Chondrocyte (in vitro differentiated cells): ENCODE data around the gene CZIB. TPM values are rescaled to one million over a fixed set of nuclear protein-coding genes. Genes with fewer than 3 reads are reported as not detected.
"Not testable (repeated sequence)": the region's sequence is repeated elsewhere in the genome, so short reads cannot be mapped to it uniquely, and the experiment has no call there.

Experiments used
- DNase-seq: peaks from one replicate; pipeline ENCODE4 v3.0.0; 2021; ENCODE audit warnings: mixed read lengths, low spot score
- H3K27ac Mint-ChIP-seq: one replicate; pipeline ENCODE4 v1.8.0; 2021; ENCODE audit warnings: mild to moderate bottlenecking, moderate library complexity, mixed read lengths; ENCODE audit not compliant: unreplicated experiment
- H3K27me3 Mint-ChIP-seq: 2 replicates; pipeline ENCODE4 v1.8.0; 2021; ENCODE audit warnings: low read depth, mixed read lengths
- H3K36me3 Mint-ChIP-seq: 2 replicates; pipeline ENCODE4 v1.8.0; 2021; ENCODE audit warnings: low read depth, mixed read lengths
- H3K4me1 Mint-ChIP-seq: 2 replicates; pipeline ENCODE4 v1.8.0; 2021; ENCODE audit warnings: low read depth, mild to moderate bottlenecking, mixed read lengths
- H3K4me3 Mint-ChIP-seq: one replicate; pipeline ENCODE4 v1.8.0; 2021; ENCODE audit warnings: mild to moderate bottlenecking, moderate library complexity, mixed read lengths; ENCODE audit not compliant: unreplicated experiment
- H3K9me3 Mint-ChIP-seq: 2 replicates; pipeline ENCODE4 v1.8.0; 2021; ENCODE audit warnings: low read depth, mixed read lengths
- CTCF ChIP-seq: fragments of 200-600 bp; sonication (generic); IDR thresholded peaks from 2 replicates; pipeline ENCODE4 v1.5.0; 2021; ENCODE audit warnings: antibody characterized with exemption, mild to moderate bottlenecking, moderate library complexity
- total RNA-seq: library from RNA; stranded (reverse); gene quantifications from 3 replicates; pipeline ENCODE4 v1.2.1, GENCODE V29; 2021

Gene CZIB
- total RNA-seq, 1 donor from 2014 or later, result 41.6 TPM

DNA sequence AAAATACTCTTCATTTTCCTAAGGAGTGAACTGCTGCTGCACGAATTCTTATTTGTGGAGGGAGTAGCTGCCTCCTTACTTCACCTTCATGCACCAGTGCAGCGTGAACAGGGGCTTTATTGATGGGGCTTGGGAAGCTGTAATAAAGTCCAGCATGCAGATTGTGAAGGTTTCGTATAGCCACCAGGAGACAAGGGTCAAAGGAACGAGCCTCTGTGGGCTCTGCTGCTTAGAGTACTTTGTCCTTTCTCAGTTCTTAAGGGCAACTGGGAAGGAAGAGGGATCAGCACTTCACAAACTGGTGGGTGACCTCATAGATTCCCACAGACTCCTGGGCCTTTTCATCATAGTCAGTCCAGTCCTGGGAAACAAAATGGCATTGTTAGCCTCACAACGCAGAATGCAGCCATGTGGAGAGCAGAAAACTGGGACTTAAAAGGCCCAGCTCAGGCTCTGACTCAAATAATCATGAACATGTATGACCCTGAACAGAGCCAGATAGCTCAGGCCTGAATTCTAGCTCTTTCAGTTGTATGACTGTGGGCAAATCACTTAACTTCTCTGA, 6.0 kb downstream of the CZIB start:
- no peak overlapping the region for H3K27ac Mint-ChIP-seq
- peaks cover 7% of the 10 kb centered on the region for H3K4me1 Mint-ChIP-seq
- TF ChIP-seq CTCF, result no peak
- no peaks in the 10 kb centered on the region for H3K9me3 Mint-ChIP-seq
- H3K36me3 Mint-ChIP-seq, result peaks cover 19% of the 10 kb centered on the region
- no peak overlapping the region for H3K4me3 Mint-ChIP-seq
- H3K27me3 Mint-ChIP-seq, result no peaks in the 10 kb centered on the region
- no peak for DNase-seq

- DNase-seq, result no peak
- no peak for TF ChIP-seq CTCF
- H3K4me1 Mint-ChIP-seq, result no peaks in the 10 kb centered on the region
- H3K36me3 Mint-ChIP-seq, result peaks cover 29% of the 10 kb centered on the region
- no peaks in the 10 kb centered on the region for H3K9me3 Mint-ChIP-seq
- no peak overlapping the region for H3K4me3 Mint-ChIP-seq
- H3K27me3 Mint-ChIP-seq, result no peaks in the 10 kb centered on the region
- H3K27ac Mint-ChIP-seq, result no peak overlapping the region
Measured at GRCh38 chr1:53210954-53211353, 9.5 kb downstream of the CZIB start.

DNA sequence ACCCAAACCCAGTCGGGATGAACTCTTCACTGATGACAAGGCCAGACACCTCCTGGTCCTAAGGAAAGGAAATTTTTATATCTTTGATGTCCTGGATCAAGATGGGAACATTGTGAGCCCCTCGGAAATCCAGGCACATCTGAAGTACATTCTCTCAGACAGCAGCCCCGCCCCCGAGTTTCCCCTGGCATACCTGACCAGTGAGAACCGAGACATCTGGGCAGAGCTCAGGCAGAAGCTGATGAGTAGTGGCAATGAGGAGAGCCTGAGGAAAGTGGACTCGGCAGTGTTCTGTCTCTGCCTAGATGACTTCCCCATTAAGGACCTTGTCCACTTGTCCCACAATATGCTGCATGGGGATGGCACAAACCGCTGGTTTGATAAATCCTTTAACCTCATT, 10.1 kb downstream of the CZIB start:
- no peak overlapping the region for H3K4me3 Mint-ChIP-seq
- peaks cover 29% of the 10 kb centered on the region for H3K36me3 Mint-ChIP-seq
- no peaks in the 10 kb centered on the region for H3K9me3 Mint-ChIP-seq
- H3K27ac Mint-ChIP-seq, result no peak overlapping the region
- no peaks in the 10 kb centered on the region for H3K4me1 Mint-ChIP-seq
- no peaks in the 10 kb centered on the region for H3K27me3 Mint-ChIP-seq
- DNase-seq, result no peak
- TF ChIP-seq CTCF, result no peak

- no peak for DNase-seq
- Mint-ChIP-seq H3K9me3 (no peaks in the 10 kb centered on the region), H3K36me3 (peaks cover 45% of the 10 kb centered on the region), H3K27ac (no peak overlapping the region), H3K4me3 (no peak overlapping the region), H3K27me3 (no peaks in the 10 kb centered on the region), H3K4me1 (no peaks in the 10 kb centered on the region)
- no peak for TF ChIP-seq CTCF
Measured at GRCh38 chr1:53207726-53208125, 12.7 kb downstream of the CZIB start.

DNA sequence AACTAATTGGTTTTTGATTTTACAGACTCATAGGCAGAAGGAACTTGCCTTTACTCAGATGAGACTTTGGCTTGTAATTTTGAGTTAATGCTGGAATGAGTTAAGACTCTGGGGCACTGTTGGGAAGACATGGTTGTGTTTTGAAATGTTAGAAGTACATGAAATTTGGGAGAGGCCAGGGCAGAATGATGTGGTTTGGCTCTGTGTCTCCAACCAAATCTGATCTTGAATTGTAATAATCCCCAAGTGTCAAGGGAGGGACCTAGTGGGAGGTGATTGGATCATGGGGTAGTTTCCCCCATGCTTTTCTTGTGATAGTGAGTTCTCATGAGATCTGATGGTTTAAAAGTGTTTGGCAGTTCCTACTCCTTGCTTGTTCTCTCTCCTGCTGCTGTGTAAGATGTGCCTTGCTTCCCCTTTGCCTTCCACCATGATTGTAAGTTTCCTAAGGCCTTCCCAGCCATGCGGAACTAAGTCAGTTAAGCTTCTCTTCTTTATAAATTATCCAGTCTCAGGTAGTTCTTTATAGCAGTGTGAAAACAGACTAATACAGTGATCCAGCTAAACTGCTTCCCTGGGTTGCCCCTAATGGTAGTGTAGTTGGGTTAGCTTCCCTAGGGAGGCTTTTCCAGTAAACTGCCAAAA, 13.6 kb downstream of the CZIB start:
- Mint-ChIP-seq H3K36me3 (peaks cover 46% of the 10 kb centered on the region), H3K4me1 (no peaks in the 10 kb centered on the region), H3K27me3 (no peaks in the 10 kb centered on the region), H3K9me3 (no peaks in the 10 kb centered on the region), H3K27ac (no peak overlapping the region), H3K4me3 (no peak overlapping the region)
- DNase-seq, result no peak
- TF ChIP-seq CTCF, result no peak

GRCh38 chr1:53206083-53206685, 14.2 kb downstream of the CZIB start:
- peaks cover 44% of the 10 kb centered on the region for H3K36me3 Mint-ChIP-seq
- not testable (repeated sequence) for DNase-seq, H3K4me3 Mint-ChIP-seq, H3K4me1 Mint-ChIP-seq, H3K9me3 Mint-ChIP-seq, H3K27ac Mint-ChIP-seq, H3K27me3 Mint-ChIP-seq

DNA sequence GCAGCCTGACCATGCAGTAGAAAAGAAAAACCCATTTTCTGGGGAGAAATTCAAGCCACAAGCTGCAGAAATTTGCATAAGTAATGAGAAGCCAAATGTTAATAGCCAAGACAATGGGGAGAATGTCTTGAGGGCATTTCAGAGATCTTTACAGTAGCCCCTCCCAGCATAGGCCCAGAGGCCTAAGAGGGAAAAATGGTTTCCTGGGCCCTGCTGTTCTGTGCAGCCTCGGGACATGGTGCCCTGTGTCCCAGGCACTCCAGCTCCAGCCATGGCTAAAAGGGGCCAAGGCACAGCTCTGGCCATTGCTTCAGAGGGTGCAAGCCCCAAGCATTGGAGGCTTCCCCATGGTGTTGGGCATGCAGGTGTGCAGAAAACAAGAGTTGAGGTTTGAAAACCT, 14.9 kb downstream of the CZIB start:
- not testable (repeated sequence) for H3K27me3 Mint-ChIP-seq, H3K4me1 Mint-ChIP-seq, H3K9me3 Mint-ChIP-seq, DNase-seq, H3K27ac Mint-ChIP-seq, H3K4me3 Mint-ChIP-seq
- peaks cover 44% of the 10 kb centered on the region for H3K36me3 Mint-ChIP-seq
